ENCODE measurements around the gene CFAP100. TPM values are rescaled to one million over a fixed set of nuclear protein-coding genes. Genes with fewer than 3 reads are reported as not detected.
A peak's percentile ranks its signal among the peaks of the same experiment; 100 is the strongest.

CFAP100 gene
- total RNA-seq, 1 donor from 2014 or later = not detected

DNA sequence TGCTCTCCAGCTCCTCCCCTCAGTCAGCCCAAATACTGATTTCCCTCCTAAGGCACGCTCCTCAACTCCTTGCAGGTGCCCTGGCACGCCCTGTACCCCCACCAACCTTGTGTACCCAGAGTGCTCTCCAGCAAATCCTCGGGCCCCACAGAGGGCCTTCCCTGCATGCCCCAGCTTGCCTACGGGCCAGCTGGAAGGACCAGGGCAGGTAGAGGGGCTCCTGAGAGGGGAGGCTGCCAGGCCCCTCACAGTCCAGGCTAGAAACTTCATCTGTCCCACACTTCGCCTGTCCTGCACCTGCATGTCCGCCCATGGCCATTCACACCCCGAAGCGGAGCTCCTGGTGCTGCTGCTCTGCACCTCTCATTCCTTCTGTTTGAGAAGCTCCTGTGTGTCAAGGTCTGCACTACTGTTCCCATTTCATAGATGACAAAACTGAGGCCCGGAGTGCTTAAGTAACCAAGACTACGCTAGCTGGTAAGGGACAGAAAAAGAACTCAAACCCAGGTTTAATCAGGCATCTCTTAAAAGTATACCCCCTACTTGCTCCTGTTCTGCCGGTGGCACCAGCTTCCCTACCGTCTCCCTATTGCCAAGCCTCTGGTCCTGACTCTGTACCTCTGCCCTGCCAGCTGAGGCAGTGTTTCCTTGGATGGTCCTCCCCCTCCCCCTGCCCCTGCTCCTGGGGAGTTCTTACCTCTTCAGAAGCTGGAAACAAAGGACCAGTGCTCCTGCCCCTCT lies 45.4 kb downstream of the CFAP100 start:
- Mint-ChIP-seq H3K27me3 (ENCODE audit: insufficient read depth, low read depth) (peaks cover 7% of the 10 kb centered on the region), H3K9me3 (no peaks in the 10 kb centered on the region), H3K36me3 (peaks cover 5% of the 10 kb centered on the region), H3K4me1 (peaks cover 26% of the 10 kb centered on the region), H3K4me3 (no peak overlapping the region), H3K27ac (peak overlapping the region; percentile 53)
- H2AFZ ChIP-seq (replicated peaks) = no peak overlapping the region
- no peaks in the 10 kb centered on the region for H3K79me2 ChIP-seq (ENCODE audit: low read depth)
- TF ChIP-seq EZH2 (IDR thresholded peaks at IDR 0.05) = no peak
- TF ChIP-seq, protein P1, sequence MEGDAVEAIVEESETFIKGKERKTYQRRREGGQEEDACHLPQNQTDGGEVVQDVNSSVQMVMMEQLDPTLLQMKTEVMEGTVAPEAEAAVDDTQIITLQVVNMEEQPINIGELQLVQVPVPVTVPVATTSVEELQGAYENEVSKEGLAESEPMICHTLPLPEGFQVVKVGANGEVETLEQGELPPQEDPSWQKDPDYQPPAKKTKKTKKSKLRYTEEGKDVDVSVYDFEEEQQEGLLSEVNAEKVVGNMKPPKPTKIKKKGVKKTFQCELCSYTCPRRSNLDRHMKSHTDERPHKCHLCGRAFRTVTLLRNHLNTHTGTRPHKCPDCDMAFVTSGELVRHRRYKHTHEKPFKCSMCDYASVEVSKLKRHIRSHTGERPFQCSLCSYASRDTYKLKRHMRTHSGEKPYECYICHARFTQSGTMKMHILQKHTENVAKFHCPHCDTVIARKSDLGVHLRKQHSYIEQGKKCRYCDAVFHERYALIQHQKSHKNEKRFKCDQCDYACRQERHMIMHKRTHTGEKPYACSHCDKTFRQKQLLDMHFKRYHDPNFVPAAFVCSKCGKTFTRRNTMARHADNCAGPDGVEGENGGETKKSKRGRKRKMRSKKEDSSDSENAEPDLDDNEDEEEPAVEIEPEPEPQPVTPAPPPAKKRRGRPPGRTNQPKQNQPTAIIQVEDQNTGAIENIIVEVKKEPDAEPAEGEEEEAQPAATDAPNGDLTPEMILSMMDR (IDR thresholded peaks at IDR 0.05) = no peak
- H3K4me2 ChIP-seq = peak overlapping the region; percentile 31
- peak; percentile 43 for DNase-seq (ENCODE audit: low spot score)
- peaks cover 18% of the 10 kb centered on the region for H3K4me1 ChIP-seq
- H3K9me3 ChIP-seq (ENCODE audit: low read depth) = no peaks in the 10 kb centered on the region
- H3K9ac ChIP-seq = no peak overlapping the region
- H3K36me3 ChIP-seq = no peaks in the 10 kb centered on the region
- H3K27me3 ChIP-seq = no peaks in the 10 kb centered on the region
- no peaks in the 10 kb centered on the region for H3F3A ChIP-seq (ENCODE audit: low read depth)
- no peak overlapping the region for H3K27ac ChIP-seq
- no peak overlapping the region for H3K4me3 ChIP-seq
- H4K20me1 ChIP-seq (ENCODE audit: low read depth) = no peaks in the 10 kb centered on the region

DNA sequence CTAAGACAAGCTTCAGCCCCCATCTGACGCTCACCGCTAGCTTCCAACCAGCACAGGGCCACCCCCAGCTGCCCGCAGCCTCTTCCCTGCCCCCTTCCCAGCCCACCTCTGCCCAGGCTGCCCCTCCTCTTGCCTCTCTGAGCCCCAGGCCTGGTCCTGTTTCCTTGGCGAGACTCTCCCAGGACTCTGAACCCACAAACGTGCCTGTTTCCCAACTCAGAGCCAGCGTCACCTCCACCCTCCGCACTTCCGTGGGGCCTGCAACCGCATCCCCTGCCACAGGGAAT lies 45.9 kb downstream of the CFAP100 start:
- Histone ChIP-seq H3F3A (ENCODE audit: low read depth) (no peaks in the 10 kb centered on the region), H3K79me2 (ENCODE audit: low read depth) (no peaks in the 10 kb centered on the region), H3K9me3 (ENCODE audit: low read depth) (no peaks in the 10 kb centered on the region), H3K27me3 (no peaks in the 10 kb centered on the region), H4K20me1 (ENCODE audit: low read depth) (no peaks in the 10 kb centered on the region), H3K27ac (peak overlapping the region; percentile 70), H3K4me1 (peaks cover 18% of the 10 kb centered on the region), H3K4me2 (peak overlapping the region; percentile 31), H3K4me3 (no peak overlapping the region), H3K9ac (no peak overlapping the region), H2AFZ (replicated peaks) (no peak overlapping the region), H3K36me3 (no peaks in the 10 kb centered on the region)
- Mint-ChIP-seq H3K9me3 (no peaks in the 10 kb centered on the region), H3K27me3 (ENCODE audit: insufficient read depth, low read depth) (peaks cover 7% of the 10 kb centered on the region), H3K4me1 (peaks cover 26% of the 10 kb centered on the region), H3K36me3 (peaks cover 5% of the 10 kb centered on the region), H3K4me3 (no peak overlapping the region), H3K27ac (no peak overlapping the region)
- DNase-seq (ENCODE audit: low spot score) = no peak
- TF ChIP-seq, protein P1 (IDR thresholded peaks at IDR 0.05) = no peak
- TF ChIP-seq EZH2phosphoT487 (IDR thresholded peaks at IDR 0.05) (no peak), EZH2 (IDR thresholded peaks at IDR 0.05) (no peak)

DNA sequence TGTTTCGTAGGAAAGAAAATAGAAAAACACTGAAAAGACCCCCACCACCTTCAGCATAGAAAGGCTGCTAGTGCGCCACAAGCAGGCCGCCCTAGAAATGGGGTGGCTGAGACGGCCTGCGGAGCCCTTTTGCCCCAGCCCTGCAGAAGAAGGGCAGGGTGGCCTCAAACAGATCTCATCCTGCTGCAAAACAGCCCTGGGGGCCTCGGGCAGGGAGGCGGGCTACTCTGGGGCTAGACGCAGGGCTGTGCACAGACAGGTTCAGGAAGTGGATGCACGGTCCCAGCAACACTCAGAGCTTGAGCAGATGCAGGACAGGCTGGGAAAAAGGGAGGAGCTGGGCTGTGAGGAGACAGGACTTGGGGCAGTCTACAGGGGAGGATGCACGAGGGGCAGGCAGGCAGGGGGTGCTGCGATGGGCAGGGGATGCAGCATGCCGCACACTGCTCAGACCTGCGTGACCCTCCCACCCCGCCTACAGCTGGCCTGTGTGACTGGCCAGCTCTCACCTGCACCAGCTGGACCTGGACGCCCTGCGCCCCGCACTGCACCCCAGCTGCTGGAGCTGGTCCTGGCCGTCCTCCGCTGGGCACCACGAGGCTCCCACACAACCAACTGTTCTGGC lies 46.7 kb downstream of the CFAP100 start:
- Histone ChIP-seq H3F3A (ENCODE audit: low read depth) (no peaks in the 10 kb centered on the region), H3K36me3 (no peaks in the 10 kb centered on the region), H3K9ac (no peak overlapping the region), H3K27ac (no peak overlapping the region), H3K4me1 (peaks cover 18% of the 10 kb centered on the region), H2AFZ (replicated peaks) (no peak overlapping the region), H4K20me1 (ENCODE audit: low read depth) (no peaks in the 10 kb centered on the region), H3K27me3 (no peaks in the 10 kb centered on the region), H3K4me2 (peak overlapping the region; percentile 31), H3K79me2 (ENCODE audit: low read depth) (no peaks in the 10 kb centered on the region), H3K9me3 (ENCODE audit: low read depth) (no peaks in the 10 kb centered on the region), H3K4me3 (no peak overlapping the region)
- H3K36me3 Mint-ChIP-seq = peaks cover 5% of the 10 kb centered on the region
- no peak for DNase-seq (ENCODE audit: low spot score)
- peaks cover 22% of the 10 kb centered on the region for H3K4me1 Mint-ChIP-seq
- no peak overlapping the region for H3K4me3 Mint-ChIP-seq
- TF ChIP-seq EZH2 (IDR thresholded peaks at IDR 0.05) = no peak
- TF ChIP-seq, protein P1 (IDR thresholded peaks at IDR 0.05) = no peak
- TF ChIP-seq EZH2phosphoT487 (IDR thresholded peaks at IDR 0.05) = no peak
- no peaks in the 10 kb centered on the region for H3K9me3 Mint-ChIP-seq
- peaks cover 7% of the 10 kb centered on the region for H3K27me3 Mint-ChIP-seq (ENCODE audit: insufficient read depth, low read depth)
- peak overlapping the region; percentile 87 for H3K27ac Mint-ChIP-seq

Data from neural progenitor cell (in vitro differentiated cells).